Ovary (tissue), 3 donors: ENCODE measurements around the gene SH3RF1.

Experiments
- EP300 ChIP-seq: sonication (generic); formaldehyde crosslinking; IDR thresholded peaks from one replicate; pipeline ENCODE4 v1.6.1; 2017; ENCODE audit warnings: antibody characterized with exemption
- POLR2A ChIP-seq: fragments of 450-650 bp; IDR thresholded peaks from one replicate; pipeline ENCODE4 v1.6.1; 2017; ENCODE audit warnings: antibody characterized with exemption, mild to moderate bottlenecking, moderate library complexity
- TF ChIP-seq, protein P1 (sequence below), 3 donors: fragments of 450-650 bp in 2 of 3; fragments of 200-600 bp in 1 of 3; IDR thresholded peaks; one replicate each; pipeline versions ENCODE4 v1.5.1 to v1.8.0; 2016 to 2022; ENCODE audit warnings: antibody characterized with exemption in 3 of 3, mild to moderate bottlenecking in 1 of 3
- donor health status: DM: no; HTN: no; CAD: no.

DNA sequence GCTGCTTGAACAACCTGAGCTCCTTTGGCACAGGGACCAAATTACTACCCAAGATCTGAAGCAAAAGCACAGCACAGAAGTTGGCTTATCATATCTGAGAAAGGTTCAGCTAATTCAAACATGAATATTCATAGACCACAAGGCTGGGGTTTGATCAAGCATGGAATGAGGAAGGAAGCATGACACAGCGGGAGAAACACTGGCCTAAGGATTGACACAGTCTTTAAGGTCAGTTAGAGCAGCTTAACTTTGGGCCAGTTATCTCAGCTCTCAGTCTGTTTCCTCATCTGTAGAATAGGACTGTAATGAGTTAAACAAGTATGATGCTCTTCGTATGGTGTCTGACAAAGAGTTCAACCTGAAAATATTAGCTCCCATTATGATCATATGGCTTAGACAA is 172.2 kb downstream of the SH3RF1 start:
- TF ChIP-seq POLR2A (no peak), EP300 (no peak)
- TF ChIP-seq, protein P1, sequence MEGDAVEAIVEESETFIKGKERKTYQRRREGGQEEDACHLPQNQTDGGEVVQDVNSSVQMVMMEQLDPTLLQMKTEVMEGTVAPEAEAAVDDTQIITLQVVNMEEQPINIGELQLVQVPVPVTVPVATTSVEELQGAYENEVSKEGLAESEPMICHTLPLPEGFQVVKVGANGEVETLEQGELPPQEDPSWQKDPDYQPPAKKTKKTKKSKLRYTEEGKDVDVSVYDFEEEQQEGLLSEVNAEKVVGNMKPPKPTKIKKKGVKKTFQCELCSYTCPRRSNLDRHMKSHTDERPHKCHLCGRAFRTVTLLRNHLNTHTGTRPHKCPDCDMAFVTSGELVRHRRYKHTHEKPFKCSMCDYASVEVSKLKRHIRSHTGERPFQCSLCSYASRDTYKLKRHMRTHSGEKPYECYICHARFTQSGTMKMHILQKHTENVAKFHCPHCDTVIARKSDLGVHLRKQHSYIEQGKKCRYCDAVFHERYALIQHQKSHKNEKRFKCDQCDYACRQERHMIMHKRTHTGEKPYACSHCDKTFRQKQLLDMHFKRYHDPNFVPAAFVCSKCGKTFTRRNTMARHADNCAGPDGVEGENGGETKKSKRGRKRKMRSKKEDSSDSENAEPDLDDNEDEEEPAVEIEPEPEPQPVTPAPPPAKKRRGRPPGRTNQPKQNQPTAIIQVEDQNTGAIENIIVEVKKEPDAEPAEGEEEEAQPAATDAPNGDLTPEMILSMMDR (IDR thresholded peaks at IDR 0.05): no peak
